Ishikawa (cell line): ENCODE results near the gene ARHGEF19.

Experiments
- CEBPB ChIP-seq: IDR thresholded peaks from 2 replicates; pipeline ENCODE4 v1.6.1; 2012
- CREB1 ChIP-seq: IDR thresholded peaks from 2 replicates; pipeline ENCODE4 v1.6.1; 2012; ENCODE audit warnings: low read depth
- EGR1 ChIP-seq: IDR thresholded peaks from 2 replicates; pipeline ENCODE4 v1.6.1; 2012
- EP300 ChIP-seq: IDR thresholded peaks from 2 replicates; pipeline ENCODE4 v1.6.1; 2012; ENCODE audit warnings: borderline replicate concordance
- FOXM1 ChIP-seq: IDR thresholded peaks from 2 replicates; pipeline ENCODE4 v1.6.1; 2012; ENCODE audit warnings: low read depth, borderline replicate concordance
- NFIC ChIP-seq: IDR thresholded peaks from 2 replicates; pipeline ENCODE4 v1.6.1; 2012
- RAD21 ChIP-seq: IDR thresholded peaks from 2 replicates; pipeline ENCODE4 v1.6.1; 2012; ENCODE audit warnings: low read depth
- TAF1 ChIP-seq: IDR thresholded peaks from 2 replicates; pipeline ENCODE4 v1.6.1; 2012; ENCODE audit warnings: low read depth, mild to moderate bottlenecking
- TCF12 ChIP-seq: IDR thresholded peaks from 2 replicates; pipeline ENCODE4 v1.6.1; 2012; ENCODE audit warnings: low read depth
- TEAD4 ChIP-seq: IDR thresholded peaks from 2 replicates; pipeline ENCODE4 v1.6.1; 2012
- YY1 ChIP-seq: IDR thresholded peaks from 2 replicates; pipeline ENCODE4 v1.6.1; 2012; ENCODE audit warnings: low read depth
- ZBTB7A ChIP-seq: IDR thresholded peaks from 2 replicates; pipeline ENCODE4 v1.6.1; 2012; ENCODE audit warnings: low read depth
- TF ChIP-seq, protein P1 (sequence below): IDR thresholded peaks from 2 replicates; pipeline ENCODE4 v1.6.1; 2012
- TF ChIP-seq, protein P2 (sequence below): IDR thresholded peaks from 2 replicates; pipeline ENCODE4 v1.6.1; 2012
- TF ChIP-seq, protein P3 (sequence below): IDR thresholded peaks from 2 replicates; pipeline ENCODE4 v1.6.1; 2012; ENCODE audit warnings: low read depth, mild to moderate bottlenecking

Gene ARHGEF19

GRCh38 chr1:16153999-16154673 is 58.3 kb downstream of the ARHGEF19 start:
- TF ChIP-seq, protein P1, sequence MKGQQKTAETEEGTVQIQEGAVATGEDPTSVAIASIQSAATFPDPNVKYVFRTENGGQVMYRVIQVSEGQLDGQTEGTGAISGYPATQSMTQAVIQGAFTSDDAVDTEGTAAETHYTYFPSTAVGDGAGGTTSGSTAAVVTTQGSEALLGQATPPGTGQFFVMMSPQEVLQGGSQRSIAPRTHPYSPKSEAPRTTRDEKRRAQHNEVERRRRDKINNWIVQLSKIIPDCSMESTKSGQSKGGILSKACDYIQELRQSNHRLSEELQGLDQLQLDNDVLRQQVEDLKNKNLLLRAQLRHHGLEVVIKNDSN = no peak
- no peak for TF ChIP-seq FOXM1

DNA sequence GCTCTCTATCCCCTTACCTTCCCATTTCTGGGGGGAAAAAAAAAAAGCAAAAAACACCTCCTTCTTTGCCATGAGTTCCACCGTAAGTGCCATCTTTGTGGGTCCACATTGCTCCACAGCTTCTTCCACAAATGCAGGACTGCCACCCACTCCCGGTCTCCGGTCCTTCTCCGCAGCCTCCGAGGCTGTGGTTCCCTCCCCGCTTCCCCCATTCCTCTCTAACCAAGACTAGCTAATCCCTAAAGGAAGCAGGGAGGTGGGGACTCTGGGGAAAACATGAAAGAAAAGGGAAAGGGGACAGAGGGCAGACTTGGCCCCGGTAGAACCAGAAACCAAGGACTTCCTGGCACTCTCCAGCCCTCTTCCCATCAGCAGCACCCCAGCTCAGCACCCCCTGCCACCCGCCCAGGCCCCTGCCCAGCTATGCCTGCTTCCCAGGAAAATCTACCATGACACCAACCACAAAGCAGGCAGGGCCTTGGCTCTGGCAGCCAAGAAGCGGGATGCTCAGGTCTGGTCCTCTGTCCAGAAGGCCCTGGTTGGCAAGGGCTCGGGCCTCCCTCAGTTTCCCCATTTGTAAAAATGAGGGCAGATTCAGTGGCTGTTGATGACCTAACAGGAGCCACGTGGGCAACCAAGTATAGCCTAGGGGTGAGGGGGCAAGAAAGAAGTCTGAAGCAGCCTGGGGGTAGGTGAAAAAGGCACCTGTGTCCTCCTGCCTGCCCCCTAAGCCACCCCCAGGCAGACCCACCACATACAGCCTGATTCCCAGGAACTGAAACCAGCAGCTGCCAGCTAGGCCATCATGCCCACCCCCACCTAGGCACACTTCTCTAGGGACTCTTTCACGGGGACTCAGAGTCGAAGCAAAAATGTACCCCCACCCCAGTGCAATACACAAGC is 59.1 kb downstream of the ARHGEF19 start:
- TF ChIP-seq, protein P2, sequence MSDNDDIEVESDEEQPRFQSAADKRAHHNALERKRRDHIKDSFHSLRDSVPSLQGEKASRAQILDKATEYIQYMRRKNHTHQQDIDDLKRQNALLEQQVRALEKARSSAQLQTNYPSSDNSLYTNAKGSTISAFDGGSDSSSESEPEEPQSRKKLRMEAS = 0 out of 2 replicates have a peak, but pooled peaks have one; percentile 13
- TF ChIP-seq TAF1 (no peak; the same call in 1 of the 2 replicates), FOXM1 (peak; percentile 11; the same call in 1 of the 2 replicates)

GRCh38 chr1:16152481-16153087 is 59.9 kb downstream of the ARHGEF19 start:
- TF ChIP-seq TCF12 (peak; percentile 83), ZBTB7A (peak; percentile 81; the same call in 1 of the 2 replicates), CEBPB (no peak), EP300 (peak; percentile 70), TAF1 (no peak), RAD21 (no peak), NFIC (peak; percentile 46; the same call in 1 of the 2 replicates), TEAD4 (peak; percentile 80), FOXM1 (peak; percentile 52; the same call in 1 of the 2 replicates), CREB1 (no peak), EGR1 (no peak), YY1 (no peak)
- TF ChIP-seq, protein P2 = no peak
- TF ChIP-seq, protein P1 = no peak
- TF ChIP-seq, protein P3, sequence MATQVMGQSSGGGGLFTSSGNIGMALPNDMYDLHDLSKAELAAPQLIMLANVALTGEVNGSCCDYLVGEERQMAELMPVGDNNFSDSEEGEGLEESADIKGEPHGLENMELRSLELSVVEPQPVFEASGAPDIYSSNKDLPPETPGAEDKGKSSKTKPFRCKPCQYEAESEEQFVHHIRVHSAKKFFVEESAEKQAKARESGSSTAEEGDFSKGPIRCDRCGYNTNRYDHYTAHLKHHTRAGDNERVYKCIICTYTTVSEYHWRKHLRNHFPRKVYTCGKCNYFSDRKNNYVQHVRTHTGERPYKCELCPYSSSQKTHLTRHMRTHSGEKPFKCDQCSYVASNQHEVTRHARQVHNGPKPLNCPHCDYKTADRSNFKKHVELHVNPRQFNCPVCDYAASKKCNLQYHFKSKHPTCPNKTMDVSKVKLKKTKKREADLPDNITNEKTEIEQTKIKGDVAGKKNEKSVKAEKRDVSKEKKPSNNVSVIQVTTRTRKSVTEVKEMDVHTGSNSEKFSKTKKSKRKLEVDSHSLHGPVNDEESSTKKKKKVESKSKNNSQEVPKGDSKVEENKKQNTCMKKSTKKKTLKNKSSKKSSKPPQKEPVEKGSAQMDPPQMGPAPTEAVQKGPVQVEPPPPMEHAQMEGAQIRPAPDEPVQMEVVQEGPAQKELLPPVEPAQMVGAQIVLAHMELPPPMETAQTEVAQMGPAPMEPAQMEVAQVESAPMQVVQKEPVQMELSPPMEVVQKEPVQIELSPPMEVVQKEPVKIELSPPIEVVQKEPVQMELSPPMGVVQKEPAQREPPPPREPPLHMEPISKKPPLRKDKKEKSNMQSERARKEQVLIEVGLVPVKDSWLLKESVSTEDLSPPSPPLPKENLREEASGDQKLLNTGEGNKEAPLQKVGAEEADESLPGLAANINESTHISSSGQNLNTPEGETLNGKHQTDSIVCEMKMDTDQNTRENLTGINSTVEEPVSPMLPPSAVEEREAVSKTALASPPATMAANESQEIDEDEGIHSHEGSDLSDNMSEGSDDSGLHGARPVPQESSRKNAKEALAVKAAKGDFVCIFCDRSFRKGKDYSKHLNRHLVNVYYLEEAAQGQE = 0 out of 2 replicates have a peak, but pooled peaks have one; percentile 19

DNA sequence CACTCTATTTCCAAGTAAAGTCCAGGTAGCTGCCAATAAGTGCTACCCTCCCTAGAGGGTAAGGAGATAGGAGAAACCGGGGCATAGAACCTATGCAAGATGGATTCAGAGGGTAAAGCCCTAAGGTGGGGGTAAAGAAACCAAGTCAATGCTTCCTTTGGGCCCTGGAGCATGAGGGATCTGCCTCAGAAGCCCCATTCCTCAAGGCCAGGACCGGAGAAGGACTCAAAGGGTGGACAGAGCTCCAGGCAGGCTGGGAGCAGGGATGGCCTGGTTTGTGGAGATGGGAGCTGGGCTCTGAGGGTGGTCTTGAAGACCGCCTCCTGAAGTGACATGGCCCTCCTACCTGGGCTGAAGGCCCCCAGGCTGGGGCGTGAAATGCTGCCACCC is 60.5 kb downstream of the ARHGEF19 start:
- TF ChIP-seq TCF12 (no peak), ZBTB7A (no peak; the same call in 1 of the 2 replicates), EGR1 (no peak), CREB1 (no peak), FOXM1 (no peak), TEAD4 (no peak), YY1 (no peak), NFIC (no peak), RAD21 (no peak), EP300 (no peak), CEBPB (no peak), TAF1 (no peak)
- TF ChIP-seq, protein P3 = no peak
- TF ChIP-seq, protein P2 = no peak
- TF ChIP-seq, protein P1 = no peak
